PC-3 (cell line): Measurements from ENCODE around the gene TMEM238L.

ENCODE experiments used
- EZH2phosphoT487 ChIP-seq: fragments of 300-600 bp; sonication (generic); IDR thresholded peaks from 2 replicates; pipeline ENCODE4 v1.6.1; 2018; ENCODE audit warnings: mild to moderate bottlenecking, antibody characterized with exemption, low read length, borderline replicate concordance
- TF ChIP-seq, protein P1 (sequence below): fragments of 300-600 bp; sonication (generic); conservative IDR thresholded peaks from 2 replicates; pipeline ENCODE4 v1.5.1; 2017; ENCODE audit warnings: antibody characterized with exemption, low read depth, mild to moderate bottlenecking, low read length

DNA sequence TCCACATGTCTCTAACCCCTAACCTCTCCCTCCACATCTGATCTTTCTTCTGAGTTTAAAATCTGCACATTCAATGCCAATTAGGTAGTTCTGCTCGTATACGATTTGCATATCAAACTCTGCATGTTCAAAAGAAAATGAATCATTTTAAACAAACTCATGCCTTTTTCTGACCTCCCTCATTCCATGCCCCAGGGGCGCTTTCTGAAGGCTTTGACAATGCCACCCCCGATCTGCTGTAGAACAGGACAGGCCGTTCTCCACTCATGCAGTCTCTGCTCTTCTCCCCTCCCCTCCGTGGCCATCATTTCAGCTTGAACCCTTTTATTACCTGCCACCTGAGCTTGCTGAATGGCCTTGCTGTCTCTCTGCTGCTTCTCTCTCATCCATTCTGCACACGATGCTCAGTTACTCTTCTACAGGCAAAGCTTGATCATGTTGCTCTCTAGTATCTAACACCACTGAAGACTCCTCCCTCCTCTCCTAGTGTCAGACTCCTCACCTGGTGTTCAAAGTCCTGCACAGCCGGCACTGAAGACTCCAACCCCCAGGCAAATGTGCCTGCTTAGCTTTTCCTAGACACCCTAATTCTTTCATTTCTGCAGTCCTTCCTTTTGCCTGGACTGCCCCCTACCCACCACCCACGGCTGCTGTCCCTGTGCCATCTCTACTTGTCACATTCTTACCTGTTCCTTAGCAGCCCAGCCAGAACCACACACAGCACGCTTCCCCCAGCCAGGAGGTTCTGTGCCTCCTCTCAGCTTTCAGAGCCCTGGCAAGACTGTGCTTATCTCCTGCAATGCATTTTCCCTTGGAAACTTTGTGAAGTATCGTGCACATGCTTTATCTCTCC is 6.2 kb downstream of the TMEM238L start:
- TF ChIP-seq EZH2phosphoT487: no peak
- TF ChIP-seq, protein P1, sequence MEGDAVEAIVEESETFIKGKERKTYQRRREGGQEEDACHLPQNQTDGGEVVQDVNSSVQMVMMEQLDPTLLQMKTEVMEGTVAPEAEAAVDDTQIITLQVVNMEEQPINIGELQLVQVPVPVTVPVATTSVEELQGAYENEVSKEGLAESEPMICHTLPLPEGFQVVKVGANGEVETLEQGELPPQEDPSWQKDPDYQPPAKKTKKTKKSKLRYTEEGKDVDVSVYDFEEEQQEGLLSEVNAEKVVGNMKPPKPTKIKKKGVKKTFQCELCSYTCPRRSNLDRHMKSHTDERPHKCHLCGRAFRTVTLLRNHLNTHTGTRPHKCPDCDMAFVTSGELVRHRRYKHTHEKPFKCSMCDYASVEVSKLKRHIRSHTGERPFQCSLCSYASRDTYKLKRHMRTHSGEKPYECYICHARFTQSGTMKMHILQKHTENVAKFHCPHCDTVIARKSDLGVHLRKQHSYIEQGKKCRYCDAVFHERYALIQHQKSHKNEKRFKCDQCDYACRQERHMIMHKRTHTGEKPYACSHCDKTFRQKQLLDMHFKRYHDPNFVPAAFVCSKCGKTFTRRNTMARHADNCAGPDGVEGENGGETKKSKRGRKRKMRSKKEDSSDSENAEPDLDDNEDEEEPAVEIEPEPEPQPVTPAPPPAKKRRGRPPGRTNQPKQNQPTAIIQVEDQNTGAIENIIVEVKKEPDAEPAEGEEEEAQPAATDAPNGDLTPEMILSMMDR: no peak
